Neural cell (in vitro differentiated cells): ENCODE measurements around the gene PREP.

ENCODE experiments used
- CTCF ChIP-seq: fragments of 450-650 bp; IDR thresholded peaks from 2 replicates; pipeline ENCODE4 v1.5.1; 2014; ENCODE audit warnings: antibody characterized with exemption, mild to moderate bottlenecking, moderate library complexity; ENCODE audit not compliant: poor library complexity, severe bottlenecking
- EP300 ChIP-seq: fragments of 450-650 bp; conservative IDR thresholded peaks from 2 replicates; pipeline ENCODE4 v1.6.1; 2014; ENCODE audit warnings: antibody characterized with exemption, mild to moderate bottlenecking, moderate library complexity; ENCODE audit not compliant: poor library complexity, severe bottlenecking
- POLR2AphosphoS5 ChIP-seq: IDR thresholded peaks from 2 replicates; pipeline ENCODE4 v1.6.1; 2012
- RAD21 ChIP-seq: fragments of 450-650 bp; conservative IDR thresholded peaks from 2 replicates; pipeline ENCODE4 v1.6.1; 2014; ENCODE audit warnings: antibody characterized with exemption, mild to moderate bottlenecking, moderate library complexity
- REST ChIP-seq: IDR thresholded peaks from 2 replicates; pipeline ENCODE4 v1.6.1; 2012; ENCODE audit warnings: borderline replicate concordance
- SMC3 ChIP-seq: fragments of 450-650 bp; conservative IDR thresholded peaks from 2 replicates; pipeline ENCODE4 v1.6.1; 2014; ENCODE audit warnings: antibody characterized with exemption, mild to moderate bottlenecking, moderate library complexity; ENCODE audit not compliant: poor library complexity

GRCh38 chr6:105310947-105311346 is 91.9 kb downstream of the PREP start:
- TF ChIP-seq CTCF = no peak
- no peak for TF ChIP-seq EP300
- TF ChIP-seq RAD21 = no peak
- no peak for TF ChIP-seq POLR2AphosphoS5
- TF ChIP-seq REST = no peak
- no peak for TF ChIP-seq SMC3
